ENCODE data around the gene ZNF367. TPM values are rescaled to one million over a fixed set of nuclear protein-coding genes. Genes with fewer than 3 reads are reported as not detected.

Gene ZNF367
- total RNA-seq, 2 experiments from 2014 or later, result 27.7 to 28.7 TPM

DNA sequence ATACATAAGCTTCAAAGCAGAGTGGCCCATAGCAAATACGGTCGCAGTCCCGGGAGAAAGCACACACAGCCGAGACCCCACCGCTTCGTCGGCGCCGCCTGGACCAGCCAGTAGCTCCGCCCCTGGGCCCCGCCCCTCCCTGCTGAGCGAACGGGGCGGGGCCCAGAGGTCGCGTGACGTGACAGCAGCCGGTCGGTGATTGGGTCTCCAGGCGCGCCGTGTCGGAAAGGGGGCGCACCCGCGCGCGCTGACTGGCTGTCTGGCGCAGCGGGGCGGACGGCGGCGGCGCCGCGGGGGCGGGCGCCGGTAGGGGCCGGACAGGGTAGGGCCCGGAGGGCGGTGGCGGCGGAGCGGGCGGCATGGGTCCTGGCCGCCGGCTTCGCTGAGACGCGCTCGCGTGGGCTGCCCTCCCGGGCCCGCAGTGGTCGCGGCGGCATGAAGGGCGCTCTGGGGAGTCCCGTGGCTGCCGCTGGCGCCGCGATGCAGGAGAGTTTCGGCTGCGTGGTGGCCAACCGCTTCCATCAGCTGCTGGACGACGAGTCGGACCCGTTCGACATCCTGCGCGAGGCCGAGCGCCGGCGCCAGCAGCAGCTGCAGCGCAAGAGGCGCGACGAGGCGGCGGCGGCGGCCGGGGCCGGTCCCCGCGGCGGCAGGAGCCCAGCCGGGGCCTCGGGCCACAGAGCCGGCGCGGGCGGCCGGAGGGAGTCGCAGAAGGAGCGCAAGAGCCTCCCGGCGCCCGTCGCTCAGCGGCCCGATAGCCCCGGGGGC is 31.9 kb upstream of the ZNF367 start, which contains the start of gene HABP4:
Gene HABP4 (plus strand): TSS at position 325 of the 768 bp plus-strand sequence. CDS start 111 bp downstream, at position 436.
- H3K36me3 Mint-ChIP-seq (ENCODE audit: low read depth), result no peaks in the 10 kb centered on the region
- CTCF ChIA-PET, result interaction anchor here (0.8 to 2.2 kb wide), 3 partner anchors 31 to 216 kb away, joined by 3 to 10 read pairs (median 6); no protein-coding TSS in a partner anchor
- peaks cover 11% of the 10 kb centered on the region for H3K27me3 Mint-ChIP-seq
- peak; percentile 96 for DNase-seq
- peak within 1 kb of the TSS; percentile 44 for H3K27ac Mint-ChIP-seq
- POLR2A ChIA-PET, result interaction anchor here (0.9 to 5.2 kb wide), 10 partner anchors 9 to 1183 kb away, joined by 3 to 47 read pairs (median 7); partner anchors contain the start of genes NCBP1, PRXL2C, TSTD2 and ZNF367
- peak within 1 kb of the TSS; percentile 85 for H3K4me3 Mint-ChIP-seq
- peaks cover 29% of the 10 kb centered on the region for H3K4me1 Mint-ChIP-seq
- H3K9me3 Mint-ChIP-seq, result no peaks in the 10 kb centered on the region

DNA sequence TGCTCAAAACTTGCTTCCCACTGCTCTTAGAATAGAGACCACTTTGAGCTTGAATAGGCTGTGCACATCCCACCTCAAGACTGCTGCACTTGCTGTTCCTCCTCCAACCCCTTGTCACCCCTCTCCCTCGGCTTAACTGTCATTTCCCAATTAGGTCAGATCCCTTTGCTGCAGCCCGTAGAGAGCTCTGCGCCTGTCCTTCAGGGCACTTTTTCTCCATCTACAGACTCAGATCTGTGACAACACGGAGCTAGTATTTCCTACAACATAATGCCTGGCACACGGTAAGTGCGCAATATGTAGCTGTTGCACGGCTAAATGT is 31.3 kb upstream of the ZNF367 start:
- Mint-ChIP-seq H3K4me1 (peaks cover 29% of the 10 kb centered on the region), H3K36me3 (ENCODE audit: low read depth) (no peaks in the 10 kb centered on the region), H3K27me3 (peaks cover 11% of the 10 kb centered on the region), H3K4me3 (peak overlapping the region; percentile 83), H3K27ac (no peak overlapping the region), H3K9me3 (no peaks in the 10 kb centered on the region)
- DNase-seq, result no peak
- ChIA-PET CTCF (interaction anchor here (0.8 to 2.2 kb wide), 4 partner anchors 10 to 217 kb away, joined by 3 to 10 read pairs (median 4); no protein-coding TSS in a partner anchor), POLR2A (interaction anchor here (0.9 to 5.2 kb wide), 9 partner anchors 8 to 1184 kb away, joined by 3 to 47 read pairs (median 7); partner anchors contain the start of genes NCBP1, PRXL2C, TSTD2 and ZNF367)

- ChIA-PET CTCF (interaction anchor here (1.2 to 1.6 kb wide), 2 partner anchors 9 to 29 kb away, joined by 3 to 6 read pairs; no protein-coding TSS in a partner anchor), POLR2A (interaction anchor here (1.5 to 5.2 kb wide), 3 partner anchors 14 to 207 kb away, joined by 7 to 47 read pairs (median 9); partner anchors contain the start of genes PRXL2C and ZNF367)
- no peak for DNase-seq
- Mint-ChIP-seq H3K27ac (no peak overlapping the region), H3K9me3 (no peaks in the 10 kb centered on the region), H3K36me3 (ENCODE audit: low read depth) (no peaks in the 10 kb centered on the region), H3K4me3 (no peak overlapping the region), H3K27me3 (peaks cover 11% of the 10 kb centered on the region), H3K4me1 (peaks cover 27% of the 10 kb centered on the region)
These were observed 30.5 kb upstream of the ZNF367 start for GRCh38 chr9:96448546-96449170.

DNA sequence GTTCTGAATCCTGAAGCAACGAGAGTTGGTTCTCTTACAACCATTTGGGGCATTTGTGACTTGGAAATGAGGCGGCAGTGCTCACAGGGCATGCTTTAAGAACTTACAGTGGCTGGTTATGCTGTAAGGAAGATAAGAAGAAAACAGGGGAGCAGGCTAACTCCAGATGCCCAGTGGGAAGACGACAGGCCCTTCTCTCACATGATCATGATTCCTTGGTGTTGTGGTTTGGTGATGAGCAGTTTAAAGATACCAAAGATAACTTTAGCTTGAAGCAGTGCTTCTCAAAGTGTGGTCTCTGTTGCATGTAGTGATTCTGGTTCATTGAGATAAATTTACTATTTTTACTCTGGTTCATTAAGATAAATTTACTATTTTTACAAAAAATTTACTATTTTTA is 29.2 kb upstream of the ZNF367 start:
- POLR2A ChIA-PET, result interaction anchor here (5.2 kb wide), 1 partner anchor 30 kb away, joined by 47 read pairs; the partner anchor contains the start of gene ZNF367
- no peak overlapping the region for H3K4me3 Mint-ChIP-seq

GRCh38 chr9:96442491-96442890 is 24.3 kb upstream of the ZNF367 start:
- ChIA-PET CTCF (interaction anchor here (0.6 to 2.6 kb wide), 19 partner anchors 9 to 414 kb away, joined by 3 to 19 read pairs (median 3); partner anchors contain the start of gene PRXL2C), POLR2A (interaction anchor here (0.7 to 1.5 kb wide), 3 partner anchors 10 to 23 kb away, joined by 3 to 5 read pairs (median 4); no protein-coding TSS in a partner anchor)
- DNase-seq, result no peak
- H3K27me3 Mint-ChIP-seq, result no peaks in the 10 kb centered on the region
- no peaks in the 10 kb centered on the region for H3K9me3 Mint-ChIP-seq
- no peak overlapping the region for H3K4me3 Mint-ChIP-seq
- no peak overlapping the region for H3K27ac Mint-ChIP-seq
- H3K36me3 Mint-ChIP-seq (ENCODE audit: low read depth), result no peaks in the 10 kb centered on the region
- peaks cover 3% of the 10 kb centered on the region for H3K4me1 Mint-ChIP-seq

More for the DNA sequence above, 29.2 kb upstream of the ZNF367 start:
- CTCF ChIA-PET, result no interaction called here
- no peak for DNase-seq
- H3K9me3 Mint-ChIP-seq, result no peaks in the 10 kb centered on the region
- H3K36me3 Mint-ChIP-seq (ENCODE audit: low read depth), result no peaks in the 10 kb centered on the region
- H3K27ac Mint-ChIP-seq, result no peak overlapping the region
- peaks cover 22% of the 10 kb centered on the region for H3K4me1 Mint-ChIP-seq
- H3K27me3 Mint-ChIP-seq, result peaks cover 11% of the 10 kb centered on the region

DNA sequence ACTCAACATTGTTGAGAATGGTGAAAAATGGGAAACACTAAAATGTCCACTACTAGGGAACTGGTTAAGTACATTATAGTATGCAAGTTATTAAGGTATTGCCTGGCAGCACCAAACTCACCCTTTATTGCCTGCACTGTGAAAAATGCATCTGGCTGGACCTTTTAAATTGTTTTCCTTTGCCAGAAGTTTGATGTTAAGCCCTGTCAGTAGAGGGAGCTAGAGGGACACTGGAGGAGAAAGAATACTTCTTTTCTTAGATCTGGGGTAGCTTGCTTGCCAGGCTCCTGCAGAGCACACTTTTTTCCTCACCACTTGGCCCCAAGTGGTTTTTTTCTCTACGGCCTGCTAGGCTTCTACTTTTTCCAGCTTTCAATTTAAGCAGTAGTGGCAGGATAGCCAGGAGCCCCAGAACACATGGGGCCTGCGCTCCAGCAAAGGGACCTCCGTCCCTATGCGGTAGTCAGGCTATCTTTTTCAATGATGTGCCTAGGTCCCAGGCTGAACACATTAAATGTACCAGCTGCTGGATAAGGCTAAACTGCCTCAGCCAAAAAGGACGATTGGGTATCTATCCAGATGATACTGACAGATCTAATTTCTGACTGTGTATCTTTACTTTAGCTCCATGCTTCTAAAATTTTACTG is 23.8 kb upstream of the ZNF367 start:
- H3K27ac Mint-ChIP-seq, result no peak overlapping the region
- H3K4me3 Mint-ChIP-seq, result no peak overlapping the region
- ChIA-PET CTCF (interaction anchor here (0.5 to 2.6 kb wide), 19 partner anchors 9 to 414 kb away, joined by 3 to 19 read pairs (median 3); partner anchors contain the start of gene PRXL2C), POLR2A (interaction anchor here (0.7 to 1.5 kb wide), 4 partner anchors 8 to 22 kb away, joined by 3 to 5 read pairs (median 4); partner anchors contain the start of gene HABP4)
- no peaks in the 10 kb centered on the region for H3K27me3 Mint-ChIP-seq
- no peaks in the 10 kb centered on the region for H3K36me3 Mint-ChIP-seq (ENCODE audit: low read depth)
- H3K9me3 Mint-ChIP-seq, result no peaks in the 10 kb centered on the region
- DNase-seq, result no peak
- H3K4me1 Mint-ChIP-seq, result no peaks in the 10 kb centered on the region

DNA sequence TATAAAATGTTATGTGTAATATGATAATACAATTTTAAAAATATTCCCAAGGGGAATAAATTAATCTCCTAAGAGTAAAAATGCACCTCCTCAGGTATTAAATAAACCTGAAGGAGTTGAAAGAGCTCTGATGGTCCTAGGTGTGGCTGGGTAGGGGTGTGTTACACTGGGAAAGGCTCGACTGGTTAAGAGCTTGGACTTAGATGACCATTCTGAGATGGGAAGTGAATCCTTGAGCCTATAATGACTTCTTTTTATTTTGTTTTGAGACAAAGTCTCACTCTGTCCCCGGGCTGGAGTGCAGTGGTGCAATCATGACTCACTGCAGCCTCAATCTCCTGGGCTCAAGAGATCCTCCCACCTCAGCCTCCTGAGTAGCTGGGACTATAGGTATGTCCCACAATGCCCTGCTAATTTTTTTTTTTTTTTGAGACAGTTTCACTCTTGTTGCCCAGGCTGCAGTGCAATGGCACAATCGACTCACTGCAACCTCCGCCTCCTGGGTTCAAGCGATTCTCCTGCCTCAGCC is 22.6 kb upstream of the ZNF367 start:
- no peaks in the 10 kb centered on the region for H3K4me1 Mint-ChIP-seq
- no peak overlapping the region for H3K27ac Mint-ChIP-seq
- POLR2A ChIA-PET, result interaction anchor here (1.5 kb wide), 2 partner anchors 9 to 21 kb away, joined by 3 to 5 read pairs; partner anchors contain the start of gene HABP4
- H3K9me3 Mint-ChIP-seq, result no peaks in the 10 kb centered on the region
- no peaks in the 10 kb centered on the region for H3K36me3 Mint-ChIP-seq (ENCODE audit: low read depth)
- CTCF ChIA-PET, result interaction anchor here (0.7 to 1.9 kb wide), 3 partner anchors 9 to 214 kb away, joined by 3 to 6 read pairs (median 3); no protein-coding TSS in a partner anchor
- DNase-seq, result no peak
- no peaks in the 10 kb centered on the region for H3K27me3 Mint-ChIP-seq
- H3K4me3 Mint-ChIP-seq, result no peak overlapping the region

- no peak overlapping the region for H3K27ac Mint-ChIP-seq
- no peaks in the 10 kb centered on the region for H3K9me3 Mint-ChIP-seq
- H3K4me1 Mint-ChIP-seq, result no peaks in the 10 kb centered on the region
- H3K27me3 Mint-ChIP-seq, result peaks cover 2% of the 10 kb centered on the region
- DNase-seq, result no peak
- H3K36me3 Mint-ChIP-seq (ENCODE audit: low read depth), result no peaks in the 10 kb centered on the region
- CTCF ChIA-PET, result no interaction called here
- POLR2A ChIA-PET, result no interaction called here
- H3K4me3 Mint-ChIP-seq, result no peak overlapping the region
These were observed 19.3 kb upstream of the ZNF367 start for GRCh38 chr9:96437454-96437853.

- Mint-ChIP-seq H3K27ac (no peak overlapping the region), H3K9me3 (no peaks in the 10 kb centered on the region), H3K36me3 (ENCODE audit: low read depth) (no peaks in the 10 kb centered on the region), H3K27me3 (peaks cover 2% of the 10 kb centered on the region), H3K4me1 (no peaks in the 10 kb centered on the region), H3K4me3 (no peak overlapping the region)
- DNase-seq, result no peak
- ChIA-PET CTCF (interaction anchor here (1.2 kb wide), 1 partner anchor 11 kb away, joined by 3 read pairs; no protein-coding TSS in a partner anchor), POLR2A (no interaction called here)
These were observed 18.4 kb upstream of the ZNF367 start for GRCh38 chr9:96436456-96437126.

GRCh38 chr9:96436063-96436455 is 17.9 kb upstream of the ZNF367 start:
- no peak for DNase-seq
- Mint-ChIP-seq H3K27me3 (peaks cover 2% of the 10 kb centered on the region), H3K9me3 (no peaks in the 10 kb centered on the region), H3K36me3 (ENCODE audit: low read depth) (no peaks in the 10 kb centered on the region), H3K27ac (no peak overlapping the region), H3K4me3 (no peak overlapping the region), H3K4me1 (no peaks in the 10 kb centered on the region)
- ChIA-PET POLR2A (interaction anchor here (0.7 to 1.1 kb wide), 2 partner anchors 13 to 53 kb away, joined by 3 read pairs; partner anchors contain the start of gene HABP4), CTCF (interaction anchor here (1.2 kb wide), 1 partner anchor 11 kb away, joined by 3 read pairs; no protein-coding TSS in a partner anchor)

DNA sequence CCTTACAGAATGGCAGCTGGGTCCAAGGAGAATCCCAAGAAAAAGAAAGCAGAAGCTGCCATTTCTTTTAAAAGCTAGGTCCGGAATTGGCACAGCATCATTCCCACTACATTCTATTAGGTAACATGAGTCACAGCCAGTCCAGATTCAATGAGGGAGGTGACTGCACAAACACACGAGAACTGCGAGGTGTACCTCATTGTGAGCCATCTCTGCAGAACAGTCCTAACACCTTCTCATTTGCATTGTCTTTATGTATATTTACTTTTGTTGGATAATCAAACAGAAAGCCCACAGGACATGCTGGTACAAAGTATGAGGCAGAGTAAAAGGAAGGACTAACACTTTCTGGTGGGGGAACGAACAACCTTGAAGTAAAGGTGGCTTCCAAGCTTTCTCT is 17.2 kb upstream of the ZNF367 start:
- no peaks in the 10 kb centered on the region for H3K36me3 Mint-ChIP-seq (ENCODE audit: low read depth)
- H3K27ac Mint-ChIP-seq, result no peak overlapping the region
- POLR2A ChIA-PET, result interaction anchor here (0.7 to 1.3 kb wide), 3 partner anchors 14 to 53 kb away, joined by 3 to 9 read pairs (median 3); partner anchors contain the start of gene HABP4
- no peaks in the 10 kb centered on the region for H3K9me3 Mint-ChIP-seq
- DNase-seq, result no peak
- no peak overlapping the region for H3K4me3 Mint-ChIP-seq
- no peaks in the 10 kb centered on the region for H3K4me1 Mint-ChIP-seq
- peaks cover 2% of the 10 kb centered on the region for H3K27me3 Mint-ChIP-seq
- CTCF ChIA-PET, result interaction anchor here (1.2 to 1.8 kb wide), 2 partner anchors 9 to 10 kb away, joined by 3 to 5 read pairs; no protein-coding TSS in a partner anchor
